ENCODE results near the gene GZF1. TPM values are rescaled to one million over a fixed set of nuclear protein-coding genes. Genes with fewer than 3 reads are reported as not detected.
A peak's percentile ranks its signal among the peaks of the same experiment; 100 is the strongest.

GZF1 gene
- total RNA-seq, 1 experiment from 2014 or later: 17.0 TPM

DNA sequence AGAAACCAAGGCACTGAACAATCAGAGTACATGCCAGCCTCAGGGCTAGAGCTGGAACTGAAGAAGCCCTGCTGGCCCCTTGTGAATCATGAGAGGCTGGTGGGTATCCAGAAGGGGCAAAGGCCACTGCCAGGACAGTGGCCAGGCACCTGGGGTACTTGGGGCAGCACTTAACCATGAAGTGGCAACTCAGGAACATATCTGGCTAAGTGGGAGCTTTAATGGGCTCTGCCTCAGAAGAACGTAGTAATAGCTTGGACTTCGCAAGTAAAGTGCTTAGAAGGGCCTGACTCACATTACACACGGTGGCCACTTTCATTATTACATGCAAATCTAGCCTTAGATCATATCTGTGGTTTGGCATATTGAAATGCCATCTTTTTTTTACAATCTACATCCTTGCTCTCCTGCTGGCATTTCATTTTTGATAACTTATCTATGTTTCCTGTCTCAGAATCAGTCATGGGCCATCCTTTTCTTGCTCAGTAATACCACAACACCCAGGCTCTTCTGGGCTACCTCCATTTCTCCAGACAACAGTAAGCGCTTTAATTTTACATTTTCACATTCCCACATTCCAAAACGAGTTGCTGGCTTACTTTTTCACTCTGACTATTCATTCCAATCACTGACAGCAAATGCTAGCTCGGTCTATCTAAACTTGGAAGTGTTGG lies 37.7 kb downstream of the GZF1 start:
- Histone ChIP-seq H2BK12ac (ENCODE audit: insufficient read length, low read depth, low read length) (no peak overlapping the region), H3K9me3 (ENCODE audit: control insufficient read depth, low read depth, low read length) (no peaks in the 10 kb centered on the region), H3K14ac (ENCODE audit: insufficient read depth, low read length) (no peak overlapping the region), H2BK20ac (ENCODE audit: low read depth, low read length, poor library complexity, severe bottlenecking) (no peak overlapping the region), H2AK5ac (ENCODE audit: insufficient read length, low read length) (no peak overlapping the region), H2AFZ (ENCODE audit: low read length) (no peak overlapping the region), H3K4me1 (ENCODE audit: insufficient read depth, low read length) (no peaks in the 10 kb centered on the region), H4K8ac (replicated peaks; ENCODE audit: insufficient read length, low read depth, low read length) (no peak overlapping the region), H3K4ac (ENCODE audit: low read depth, low read length) (no peak overlapping the region), H2BK15ac (ENCODE audit: low read depth, low read length) (no peak overlapping the region), H3K56ac (ENCODE audit: insufficient read length, low read depth, low read length) (no peak overlapping the region), H3K79me1 (ENCODE audit: insufficient read depth, low read depth, low read length, poor library complexity, severe bottlenecking) (peaks cover 5% of the 10 kb centered on the region), H4K5ac (ENCODE audit: insufficient read length, low read depth, low read length) (no peak overlapping the region), H3K9ac (ENCODE audit: extremely low read depth, insufficient read length, low read length) (no peak overlapping the region), H3K23me2 (ENCODE audit: insufficient read length, low read depth, low read length, poor library complexity, severe bottlenecking) (no peaks in the 10 kb centered on the region), H3K23ac (ENCODE audit: insufficient read length, low read depth, low read length) (no peak overlapping the region), H3K79me2 (ENCODE audit: insufficient read depth, low read length) (0 out of 2 replicates have a peak, but pooled peaks cover 2% of the 10 kb centered on the region), H3K18ac (ENCODE audit: insufficient read length, low read depth, low read length) (no peak overlapping the region), H3K4me2 (ENCODE audit: insufficient read depth, insufficient read length, low read length) (no peak overlapping the region), H2BK120ac (ENCODE audit: low read depth, low read length, poor library complexity, severe bottlenecking) (no peak overlapping the region), H3T11ph (ENCODE audit: low read length) (no peak overlapping the region), H2BK5ac (ENCODE audit: insufficient read length, low read length) (no peak overlapping the region), H3K27me3 (ENCODE audit: insufficient read depth, low read length) (no peaks in the 10 kb centered on the region), H4K91ac (ENCODE audit: insufficient read length, low read depth, low read length) (no peak overlapping the region), H4K20me1 (ENCODE audit: control insufficient read depth, insufficient read depth, insufficient read length) (no peaks in the 10 kb centered on the region), H3K27ac (ENCODE audit: insufficient read length, low read depth, low read length) (no peak overlapping the region)
- Mint-ChIP-seq H3K36me3 (ENCODE audit: insufficient read depth in 1 of 3, low read depth in 3 of 3) (peaks cover 2 to 31% (median 22%) of the 10 kb centered on the region in 3 experiments; a peak in 6 of 7 replicates), H3K27me3 (ENCODE audit: low read depth) (no peaks in the 10 kb centered on the region), H3K4me1 (peaks cover 9 to 11% of the 10 kb centered on the region in 2 experiments), H3K27ac (peak overlapping the region in 1 of 3 experiments; percentile 16; a peak in 1 of 7 replicates), H3K9me3 (no peaks in the 10 kb centered on the region), H3K4me3 (no peak overlapping the region)
- TF ChIP-seq, protein P1, sequence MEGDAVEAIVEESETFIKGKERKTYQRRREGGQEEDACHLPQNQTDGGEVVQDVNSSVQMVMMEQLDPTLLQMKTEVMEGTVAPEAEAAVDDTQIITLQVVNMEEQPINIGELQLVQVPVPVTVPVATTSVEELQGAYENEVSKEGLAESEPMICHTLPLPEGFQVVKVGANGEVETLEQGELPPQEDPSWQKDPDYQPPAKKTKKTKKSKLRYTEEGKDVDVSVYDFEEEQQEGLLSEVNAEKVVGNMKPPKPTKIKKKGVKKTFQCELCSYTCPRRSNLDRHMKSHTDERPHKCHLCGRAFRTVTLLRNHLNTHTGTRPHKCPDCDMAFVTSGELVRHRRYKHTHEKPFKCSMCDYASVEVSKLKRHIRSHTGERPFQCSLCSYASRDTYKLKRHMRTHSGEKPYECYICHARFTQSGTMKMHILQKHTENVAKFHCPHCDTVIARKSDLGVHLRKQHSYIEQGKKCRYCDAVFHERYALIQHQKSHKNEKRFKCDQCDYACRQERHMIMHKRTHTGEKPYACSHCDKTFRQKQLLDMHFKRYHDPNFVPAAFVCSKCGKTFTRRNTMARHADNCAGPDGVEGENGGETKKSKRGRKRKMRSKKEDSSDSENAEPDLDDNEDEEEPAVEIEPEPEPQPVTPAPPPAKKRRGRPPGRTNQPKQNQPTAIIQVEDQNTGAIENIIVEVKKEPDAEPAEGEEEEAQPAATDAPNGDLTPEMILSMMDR (conservative IDR thresholded peaks at IDR 0.05): no peak
- DNase-seq: no peak
- no CpG with 5 or more reads among the region's 6 CpGs for WGBS (ENCODE audit: extremely low coverage, insufficient read length, low lambda C conversion rate)
